DOHH2 (cell line): ENCODE measurements around the gene LRRC4C.

ENCODE experiments used
- CTCF ChIP-seq: fragments of 200-600 bp; sonication (generic); IDR thresholded peaks from one replicate; pipeline ENCODE4 v1.5.1; 2014; ENCODE audit warnings: antibody characterized with exemption, mild to moderate bottlenecking, low read depth, low read length; ENCODE audit not compliant: poor library complexity, severe bottlenecking
- EZH2phosphoT487 ChIP-seq: fragments of 200-600 bp; sonication (generic); IDR thresholded peaks from 2 replicates; pipeline ENCODE4 v1.6.1; 2017; ENCODE audit warnings: borderline replicate concordance, mild to moderate bottlenecking, antibody characterized with exemption, low read length, moderate library complexity, mixed read lengths

- TF ChIP-seq CTCF (no peak), EZH2phosphoT487 (no peak)
These were observed 185.5 kb downstream of the LRRC4C start for GRCh38 chr11:41273908-41274307.
